Measurements from ENCODE around the gene NHERF2.

Gene NHERF2

GRCh38 chr16:2043667-2044451 is 17.2 kb downstream of the NHERF2 start:
- no peak for DNase-seq
- in situ Hi-C loops (cut with HindIII; ENCODE audit: low pct_ligation_motif_present, low sequenced_read_pairs): no loop called here
- no peaks in the 10 kb centered on the region for H3K27me3 ChIP-seq (replicated peaks)
- no peak overlapping the region for H3K4me3 ChIP-seq (ENCODE audit: low read depth, low read length)
- H3K36me3 ChIP-seq (replicated peaks): peaks cover under 1% of the 10 kb centered on the region
- TF ChIP-seq CTCF (IDR thresholded peaks at IDR 0.05; ENCODE audit: low read depth, low read length, missing control alignments): no peak
- H3K27ac ChIP-seq: no peak overlapping the region

- no peaks in the 10 kb centered on the region for H3K27me3 ChIP-seq (replicated peaks)
- no peak for DNase-seq
- H3K27ac ChIP-seq: no peak overlapping the region
- no peaks in the 10 kb centered on the region for H3K36me3 ChIP-seq (replicated peaks)
- in situ Hi-C loops (cut with HindIII; ENCODE audit: low pct_ligation_motif_present, low sequenced_read_pairs): no loop called here
- no peak for TF ChIP-seq CTCF (IDR thresholded peaks at IDR 0.05; ENCODE audit: low read depth, low read length, missing control alignments)
- no peak overlapping the region for H3K4me3 ChIP-seq (ENCODE audit: low read depth, low read length)
These were observed 17.8 kb downstream of the NHERF2 start for GRCh38 chr16:2044541-2044940.

GRCh38 chr16:2045965-2046892 is 19.5 kb downstream of the NHERF2 start:
- DNase-seq: no peak
- H3K27ac ChIP-seq: no peak overlapping the region
- H3K4me3 ChIP-seq (ENCODE audit: low read depth, low read length): no peak overlapping the region
- no peak for TF ChIP-seq CTCF (IDR thresholded peaks at IDR 0.05; ENCODE audit: low read depth, low read length, missing control alignments)
- in situ Hi-C loops (cut with HindIII; ENCODE audit: low pct_ligation_motif_present, low sequenced_read_pairs): no loop called here
- no peaks in the 10 kb centered on the region for H3K27me3 ChIP-seq (replicated peaks)
- peaks cover 4% of the 10 kb centered on the region for H3K36me3 ChIP-seq (replicated peaks)

GRCh38 chr16:2046893-2047329 is 20.2 kb downstream of the NHERF2 start:
- H3K4me3 ChIP-seq (ENCODE audit: low read depth, low read length): peak overlapping the region; percentile 83
- DNase-seq: no peak
- TF ChIP-seq CTCF (IDR thresholded peaks at IDR 0.05; ENCODE audit: low read depth, low read length, missing control alignments): no peak
- no peaks in the 10 kb centered on the region for H3K27me3 ChIP-seq (replicated peaks)
- H3K27ac ChIP-seq: no peak overlapping the region
- H3K36me3 ChIP-seq (replicated peaks): peaks cover 9% of the 10 kb centered on the region
- in situ Hi-C loops (cut with HindIII; ENCODE audit: low pct_ligation_motif_present, low sequenced_read_pairs): no loop called here

- H3K36me3 ChIP-seq (replicated peaks): peaks cover 13% of the 10 kb centered on the region
- no peaks in the 10 kb centered on the region for H3K27me3 ChIP-seq (replicated peaks)
- H3K4me3 ChIP-seq (ENCODE audit: low read depth, low read length): peak within 1 kb of the TSS; percentile 83
- peak; percentile 45 for TF ChIP-seq CTCF (IDR thresholded peaks at IDR 0.05; ENCODE audit: low read depth, low read length, missing control alignments)
- DNase-seq: peak; percentile 95
- in situ Hi-C loops (cut with HindIII; ENCODE audit: low pct_ligation_motif_present, low sequenced_read_pairs): no loop called here
- no peak within 1 kb of the TSS for H3K27ac ChIP-seq
These were observed 20.8 kb downstream of the NHERF2 start, which contains the start of the genes NTHL1 and TSC2 for GRCh38 chr16:2047330-2048115. Gene NTHL1, minus strand, starts transcription at chr16:2047834. Its CDS starts 11 bp downstream, at chr16:2047823. Gene TSC2, plus strand, starts transcription at chr16:2047985. Its CDS starts 631 bp downstream, at chr16:2048616.
